Memory B cell (primary cell): ENCODE data around the gene SFXN5.
"Not testable (repeated sequence)": the region's sequence is repeated elsewhere in the genome, so short reads cannot be mapped to it uniquely, and the experiment has no call there.

Experiments used
- ATAC-seq: fragments of 150-1000 bp; cut with Tn5 transposase; 2 replicates; pipeline ENCODE4 v1.10.0; 2021; ENCODE audit warnings: low read depth, mild to moderate bottlenecking, moderate library complexity
- DNase-seq, 2 donors: peaks; one replicate each; pipeline ENCODE4 v3.0.0; 2022; ENCODE audit warnings: low spot score in 2 of 2
- H3K27ac Mint-ChIP-seq: one replicate; pipeline ENCODE4 v1.8.0; 2022; ENCODE audit warnings: mild to moderate bottlenecking, moderate library complexity, mixed read lengths
- H3K27me3 Mint-ChIP-seq: one replicate; pipeline ENCODE4 v1.8.0; 2022; ENCODE audit warnings: mixed read lengths
- H3K36me3 Mint-ChIP-seq: one replicate; pipeline ENCODE4 v1.8.0; 2022; ENCODE audit warnings: mild to moderate bottlenecking, mixed read lengths
- H3K4me1 Mint-ChIP-seq: one replicate; pipeline ENCODE4 v1.8.0; 2022; ENCODE audit warnings: mixed read lengths
- H3K4me3 Mint-ChIP-seq: one replicate; pipeline ENCODE4 v1.8.0; 2022; ENCODE audit warnings: mild to moderate bottlenecking, moderate library complexity, mixed read lengths
- H3K9me3 Mint-ChIP-seq: one replicate; pipeline ENCODE4 v1.8.0; 2022; ENCODE audit warnings: mixed read lengths

SFXN5 gene

DNA sequence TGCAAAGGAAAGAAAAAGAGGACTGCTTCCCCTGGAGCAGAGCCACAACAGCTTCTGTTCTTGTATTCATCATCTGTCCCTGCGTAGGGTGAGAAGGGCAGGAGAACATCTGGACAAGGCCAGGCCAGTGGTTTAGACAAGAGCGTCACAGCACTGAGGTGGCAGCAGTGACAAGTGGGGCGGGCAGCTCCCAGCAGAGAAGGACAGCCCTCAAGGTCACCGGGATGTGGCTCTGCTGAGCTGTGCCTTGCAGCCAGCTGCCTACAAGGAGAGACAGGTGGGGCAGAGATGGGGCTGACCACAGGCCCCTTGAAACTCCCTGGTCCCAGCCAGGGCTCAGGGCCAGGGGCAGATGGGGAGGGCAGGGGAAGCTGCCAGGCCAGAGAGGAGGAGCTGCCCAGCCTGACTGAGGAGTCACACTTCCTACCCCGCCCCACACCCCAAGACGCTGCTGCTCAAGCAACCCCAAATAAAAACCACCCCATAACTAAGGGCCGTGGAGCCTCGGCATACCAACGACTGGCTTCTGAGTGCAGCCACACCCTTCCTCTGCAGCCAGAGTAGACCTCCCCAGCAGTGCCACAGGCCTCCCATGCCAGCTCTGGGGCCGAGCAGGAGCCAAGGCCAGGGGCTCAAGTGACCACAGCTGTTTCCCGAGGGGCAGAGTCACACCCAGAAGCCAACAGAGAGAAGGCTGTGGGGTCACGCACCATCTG is 35.9 kb upstream of the SFXN5 start:
- Mint-ChIP-seq H3K4me3 (no peak overlapping the region), H3K27ac (no peak overlapping the region), H3K9me3 (no peaks in the 10 kb centered on the region), H3K36me3 (no peaks in the 10 kb centered on the region), H3K27me3 (no peaks in the 10 kb centered on the region), H3K4me1 (peaks cover 9% of the 10 kb centered on the region)
- no peak for ATAC-seq
- no peak for DNase-seq

DNA sequence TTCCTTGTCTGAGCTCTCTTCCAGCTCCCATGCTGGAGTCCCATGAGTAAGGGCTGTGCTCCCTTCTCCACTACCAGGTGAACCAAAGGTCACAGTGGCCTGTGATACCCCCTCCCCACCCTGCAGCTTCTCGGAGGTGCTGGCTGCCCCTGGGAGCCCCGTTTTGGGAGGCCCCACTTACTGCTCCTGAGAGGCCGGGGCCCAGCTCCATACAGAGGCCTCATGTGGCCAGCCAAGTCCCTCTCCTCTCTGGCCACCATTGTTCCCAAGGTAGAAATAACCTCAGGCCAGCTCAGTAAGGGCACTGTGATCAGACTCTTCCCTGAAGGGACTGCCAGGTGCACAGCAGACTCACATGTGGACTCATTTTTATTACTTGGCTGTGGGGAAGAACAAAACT is 35.3 kb upstream of the SFXN5 start:
- no peaks in the 10 kb centered on the region for H3K9me3 Mint-ChIP-seq
- H3K4me1 Mint-ChIP-seq: peaks cover 6% of the 10 kb centered on the region
- ATAC-seq (no peak), DNase-seq (no peak)
- H3K36me3 Mint-ChIP-seq: no peaks in the 10 kb centered on the region
- no peak overlapping the region for H3K4me3 Mint-ChIP-seq
- no peaks in the 10 kb centered on the region for H3K27me3 Mint-ChIP-seq
- no peak overlapping the region for H3K27ac Mint-ChIP-seq

DNA sequence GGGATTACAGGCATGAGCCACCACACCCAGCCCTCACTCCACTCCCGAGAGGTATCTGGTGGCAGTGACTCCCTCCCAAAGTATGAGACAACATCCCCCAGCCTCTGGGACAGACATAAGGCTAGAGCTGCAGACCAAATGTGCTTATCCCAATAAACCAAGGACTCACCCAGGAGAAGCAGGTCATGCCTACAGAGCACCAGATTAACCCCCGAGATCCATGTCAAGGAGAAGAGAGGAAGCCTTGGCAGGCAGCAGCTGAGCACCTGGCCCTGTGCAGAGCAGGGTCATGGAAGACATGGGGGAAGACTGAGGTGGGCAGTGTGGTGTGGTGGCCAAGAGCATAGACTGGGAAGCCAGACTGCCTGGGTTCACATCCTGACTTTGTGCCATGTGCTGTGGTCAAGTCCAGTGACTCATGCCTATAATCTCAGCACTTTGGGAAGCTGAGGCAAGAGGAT is 34.0 kb upstream of the SFXN5 start:
- no peak for ATAC-seq
- H3K4me1 Mint-ChIP-seq: peaks cover 2% of the 10 kb centered on the region
- no peak for DNase-seq
- H3K27ac Mint-ChIP-seq: no peak overlapping the region
- no peaks in the 10 kb centered on the region for H3K9me3 Mint-ChIP-seq
- no peaks in the 10 kb centered on the region for H3K27me3 Mint-ChIP-seq
- no peaks in the 10 kb centered on the region for H3K36me3 Mint-ChIP-seq
- H3K4me3 Mint-ChIP-seq: no peak overlapping the region

DNA sequence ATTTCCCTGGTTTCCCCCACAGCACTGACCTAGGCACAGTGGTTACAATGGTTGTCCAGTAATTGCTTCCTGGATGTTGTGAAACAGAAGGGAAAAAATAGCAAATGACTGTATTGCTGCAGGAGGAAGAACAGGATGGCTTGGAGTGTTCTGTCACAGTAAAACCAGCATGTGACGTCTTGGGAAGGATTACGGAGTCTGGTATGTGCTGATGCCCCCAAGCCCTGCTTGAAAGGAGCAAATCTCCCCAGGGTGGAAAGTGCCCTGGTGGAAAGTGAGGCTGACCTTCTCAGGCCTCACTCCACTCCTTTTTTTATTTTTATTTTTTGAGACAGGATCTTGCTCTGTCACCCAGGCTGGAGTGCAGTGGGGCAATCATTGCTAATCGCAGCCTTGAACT is 33.4 kb upstream of the SFXN5 start:
- ATAC-seq (no peak), DNase-seq (no peak)
- no peaks in the 10 kb centered on the region for H3K36me3 Mint-ChIP-seq
- H3K4me3 Mint-ChIP-seq: no peak overlapping the region
- H3K27ac Mint-ChIP-seq: no peak overlapping the region
- peaks cover 2% of the 10 kb centered on the region for H3K4me1 Mint-ChIP-seq
- no peaks in the 10 kb centered on the region for H3K27me3 Mint-ChIP-seq
- no peaks in the 10 kb centered on the region for H3K9me3 Mint-ChIP-seq

DNA sequence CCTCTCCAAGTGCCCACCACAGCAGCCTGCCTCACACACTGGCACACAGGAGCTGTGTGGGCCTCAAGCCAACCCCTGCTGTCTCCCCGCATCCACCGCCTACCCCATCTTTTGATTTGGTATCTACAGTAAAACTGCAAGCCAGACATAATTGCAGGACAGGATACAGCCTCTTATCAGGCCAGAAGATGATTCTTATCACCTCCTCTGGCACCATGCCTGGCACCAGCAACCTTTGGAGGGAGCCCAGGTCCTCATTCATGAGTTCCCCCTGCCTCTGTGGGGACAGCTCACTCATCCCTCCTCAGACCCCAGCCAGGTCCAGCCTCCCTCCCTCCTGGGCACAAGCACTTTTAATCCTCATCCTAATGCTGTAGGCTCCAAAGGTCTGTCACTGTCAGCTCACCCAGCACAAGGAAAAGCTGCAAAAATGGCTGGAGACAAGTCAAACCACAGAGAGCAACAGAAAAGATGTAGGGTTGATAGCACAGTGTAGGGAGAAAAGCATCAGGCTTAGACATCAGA is 31.6 kb upstream of the SFXN5 start:
- no peaks in the 10 kb centered on the region for H3K4me1 Mint-ChIP-seq
- H3K4me3 Mint-ChIP-seq: no peak overlapping the region
- H3K36me3 Mint-ChIP-seq: no peaks in the 10 kb centered on the region
- DNase-seq: no peak
- no peak overlapping the region for H3K27ac Mint-ChIP-seq
- no peak for ATAC-seq
- peaks cover 2% of the 10 kb centered on the region for H3K27me3 Mint-ChIP-seq
- no peaks in the 10 kb centered on the region for H3K9me3 Mint-ChIP-seq

DNA sequence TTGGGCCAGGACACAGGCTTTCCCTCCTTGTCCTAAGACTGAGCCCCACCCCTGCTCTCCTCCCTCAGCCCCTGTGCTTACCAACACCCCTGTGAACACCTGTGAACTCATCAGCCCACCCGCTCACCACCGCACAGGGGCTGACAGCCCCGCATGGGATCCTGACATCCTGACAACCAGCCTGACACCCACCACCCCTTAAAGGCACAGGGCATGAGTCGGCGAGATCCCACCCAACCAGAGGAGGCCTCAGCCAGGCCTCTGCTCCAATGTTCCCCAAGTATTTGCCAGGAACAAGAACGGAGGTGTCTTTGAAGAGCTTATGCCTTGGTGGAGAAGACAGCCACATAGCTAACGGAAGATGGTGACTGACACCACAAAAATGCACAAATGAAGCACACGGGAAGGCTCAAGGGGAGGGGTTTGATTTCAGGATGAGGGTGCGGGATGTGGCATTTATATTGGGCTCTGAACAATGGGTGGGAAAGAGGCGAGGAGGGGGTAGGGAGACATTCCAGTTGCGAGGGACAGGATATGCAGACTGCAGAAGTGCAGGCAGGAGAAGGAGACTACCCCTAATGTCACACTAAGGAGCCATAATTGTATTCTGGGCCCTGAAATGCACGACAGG is 30.2 kb upstream of the SFXN5 start:
- Mint-ChIP-seq H3K4me3 (no peak overlapping the region), H3K27ac (no peak overlapping the region), H3K27me3 (peaks cover 4% of the 10 kb centered on the region), H3K9me3 (no peaks in the 10 kb centered on the region), H3K4me1 (no peaks in the 10 kb centered on the region), H3K36me3 (no peaks in the 10 kb centered on the region)
- no peak for ATAC-seq
- no peak for DNase-seq

DNA sequence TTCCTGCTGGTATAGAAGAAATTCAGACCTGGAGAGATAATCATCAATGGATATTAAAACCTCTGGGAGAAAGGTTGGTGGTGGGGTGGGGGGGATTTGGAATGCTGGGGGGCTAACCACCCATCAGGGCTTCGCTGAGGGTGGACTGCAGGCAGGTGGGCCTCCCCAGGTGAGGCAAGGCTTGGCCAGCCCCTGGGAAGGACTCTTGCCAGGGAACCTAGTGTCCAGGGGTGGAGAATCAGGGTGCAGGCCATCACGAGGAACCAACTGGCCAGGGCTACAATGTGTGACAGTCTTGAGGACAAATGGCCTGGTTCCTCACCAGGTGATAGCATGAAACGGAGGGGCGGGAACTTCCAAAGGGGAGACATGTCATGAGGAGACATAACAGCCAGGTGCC is 29.4 kb upstream of the SFXN5 start:
- peaks cover 4% of the 10 kb centered on the region for H3K27me3 Mint-ChIP-seq
- ATAC-seq (no peak), DNase-seq (no peak)
- H3K9me3 Mint-ChIP-seq: no peaks in the 10 kb centered on the region
- H3K36me3 Mint-ChIP-seq: no peaks in the 10 kb centered on the region
- no peak overlapping the region for H3K27ac Mint-ChIP-seq
- no peak overlapping the region for H3K4me3 Mint-ChIP-seq
- H3K4me1 Mint-ChIP-seq: no peaks in the 10 kb centered on the region

DNA sequence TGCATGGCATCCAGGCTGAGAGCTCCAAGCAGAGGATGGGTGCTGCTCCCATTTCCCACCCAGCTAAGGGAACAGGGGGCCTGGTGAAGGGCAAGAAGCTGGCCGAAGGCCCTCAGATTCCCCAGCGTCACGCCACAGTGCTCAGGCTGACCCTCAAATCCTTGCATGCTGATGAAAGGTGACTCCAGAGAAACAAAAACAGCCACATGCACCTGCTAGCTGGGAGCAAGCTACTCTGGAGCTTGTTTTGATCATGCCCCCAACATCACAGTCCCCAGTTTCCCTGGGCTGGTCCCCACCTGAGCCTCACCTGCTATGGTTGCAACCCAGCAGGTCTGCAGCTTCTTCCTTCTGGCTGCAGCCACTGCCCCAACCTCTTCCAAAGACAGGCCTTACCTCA is 28.0 kb upstream of the SFXN5 start:
- no peaks in the 10 kb centered on the region for H3K4me1 Mint-ChIP-seq
- peaks cover 4% of the 10 kb centered on the region for H3K27me3 Mint-ChIP-seq
- H3K9me3 Mint-ChIP-seq: no peaks in the 10 kb centered on the region
- no peak for ATAC-seq
- H3K36me3 Mint-ChIP-seq: no peaks in the 10 kb centered on the region
- no peak for DNase-seq
- H3K4me3 Mint-ChIP-seq: no peak overlapping the region
- no peak overlapping the region for H3K27ac Mint-ChIP-seq

DNA sequence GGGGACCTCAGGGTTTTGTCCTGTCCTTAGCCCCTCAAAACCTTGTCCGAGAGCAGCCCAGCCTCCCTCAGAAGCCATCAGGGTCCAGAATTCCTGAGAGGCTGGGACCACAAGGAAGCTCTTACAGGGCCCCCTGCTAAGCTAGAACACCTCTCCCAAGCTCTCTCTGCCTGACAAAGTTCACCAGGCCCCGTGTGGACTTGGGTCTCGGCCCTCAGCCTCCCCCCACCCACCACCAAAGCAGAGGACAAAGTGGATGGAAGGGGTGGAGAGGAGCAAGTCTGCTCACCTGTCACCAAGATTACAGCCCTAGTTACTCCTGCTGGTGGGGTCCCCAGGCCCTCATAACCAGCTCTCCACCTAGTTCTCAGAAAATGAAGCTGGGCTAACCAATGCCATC is 24.4 kb upstream of the SFXN5 start:
- Mint-ChIP-seq H3K9me3 (no peaks in the 10 kb centered on the region), H3K27me3 (peaks cover 4% of the 10 kb centered on the region), H3K4me3 (no peak overlapping the region), H3K4me1 (no peaks in the 10 kb centered on the region), H3K36me3 (no peaks in the 10 kb centered on the region), H3K27ac (no peak overlapping the region)
- DNase-seq (no peak), ATAC-seq (no peak)

DNA sequence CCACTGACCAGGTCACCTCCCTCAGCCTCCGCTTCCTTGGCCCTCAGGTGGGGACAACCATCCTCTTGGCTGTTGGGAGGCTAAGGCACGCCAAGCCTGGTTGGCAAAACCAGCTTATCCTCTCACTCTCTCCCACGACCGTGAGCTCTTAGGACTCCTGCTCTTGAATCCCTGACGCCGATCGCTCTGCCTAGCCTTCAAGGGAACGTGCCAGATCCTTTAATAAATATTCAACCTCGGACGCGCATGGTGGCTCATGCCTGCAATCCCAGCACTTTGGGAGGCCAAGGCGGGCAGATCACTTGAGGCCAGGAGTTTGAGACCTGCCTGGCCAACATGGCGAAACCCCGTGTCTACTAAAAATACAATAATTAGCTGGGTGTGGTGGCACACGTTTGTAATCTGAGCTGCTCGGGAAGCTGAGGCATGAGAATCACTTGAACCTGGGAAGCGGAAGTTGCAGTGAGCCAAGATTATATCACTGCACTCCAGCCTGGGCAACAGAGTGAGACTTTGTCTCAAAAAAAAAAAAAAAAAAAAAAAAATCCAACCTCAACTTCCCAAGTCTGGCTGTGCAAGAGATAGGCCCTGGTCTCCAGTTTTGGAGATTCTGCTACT is 22.2 kb upstream of the SFXN5 start:
- not testable (repeated sequence) for H3K27ac Mint-ChIP-seq, H3K36me3 Mint-ChIP-seq, DNase-seq, H3K4me1 Mint-ChIP-seq, H3K27me3 Mint-ChIP-seq, H3K9me3 Mint-ChIP-seq, H3K4me3 Mint-ChIP-seq, ATAC-seq

DNA sequence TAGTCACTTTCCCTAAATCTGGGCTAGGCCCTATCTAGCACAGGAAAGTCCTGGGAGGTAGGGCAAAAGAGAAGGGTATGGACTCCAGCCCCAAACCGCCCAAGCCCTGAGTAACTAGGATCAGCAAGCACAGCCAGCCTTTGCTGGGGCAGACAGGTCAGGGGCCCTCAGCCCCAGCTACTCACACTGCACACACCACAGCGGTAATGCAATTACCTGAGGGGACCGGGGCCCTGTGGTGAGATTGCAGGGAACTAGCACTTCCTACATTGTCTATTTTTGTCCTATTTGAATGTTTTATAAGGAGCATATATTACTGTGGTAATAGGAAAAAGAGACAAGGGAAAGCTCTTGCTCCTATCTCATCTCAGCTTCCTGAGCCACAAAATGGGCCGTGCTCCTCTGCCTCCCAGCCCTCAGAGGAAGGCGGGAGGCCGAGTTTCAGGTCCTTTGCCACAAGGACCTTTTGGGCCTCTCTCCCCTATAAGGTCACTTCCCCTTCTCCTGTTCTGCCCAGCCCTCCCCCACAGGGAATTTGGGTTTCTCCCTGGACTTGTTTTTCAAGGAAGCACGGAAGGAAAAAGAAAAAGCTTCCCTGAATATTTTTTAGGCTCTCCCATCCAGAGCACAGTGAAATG is 20.8 kb upstream of the SFXN5 start:
- Mint-ChIP-seq H3K36me3 (no peaks in the 10 kb centered on the region), H3K4me3 (no peak overlapping the region), H3K27me3 (peaks cover 3% of the 10 kb centered on the region), H3K4me1 (no peaks in the 10 kb centered on the region), H3K27ac (no peak overlapping the region), H3K9me3 (no peaks in the 10 kb centered on the region)
- DNase-seq (no peak), ATAC-seq (no peak)

DNA sequence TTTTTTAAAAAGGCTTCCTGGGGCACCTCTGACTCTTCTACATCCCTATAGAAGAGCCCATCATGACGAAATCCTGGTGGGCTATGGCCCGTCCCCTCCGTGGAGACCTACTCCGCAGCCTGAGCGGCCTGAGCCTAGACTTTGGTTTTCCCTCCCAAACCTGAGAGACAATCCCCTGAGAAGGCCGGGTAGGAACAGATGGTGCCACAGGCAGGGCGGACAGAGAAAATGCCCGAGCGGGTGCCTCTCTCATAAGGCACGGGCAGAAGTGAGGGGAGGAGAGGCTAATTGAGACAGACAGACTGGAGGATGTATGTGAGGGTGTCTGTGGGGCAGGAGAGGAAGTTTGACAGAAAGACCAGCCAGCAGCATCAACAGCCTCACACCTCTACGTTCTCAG is 20.2 kb upstream of the SFXN5 start:
- ATAC-seq: no peak
- Mint-ChIP-seq H3K27ac (no peak overlapping the region), H3K4me1 (no peaks in the 10 kb centered on the region), H3K36me3 (no peaks in the 10 kb centered on the region), H3K9me3 (no peaks in the 10 kb centered on the region), H3K27me3 (peaks cover 2% of the 10 kb centered on the region), H3K4me3 (no peak overlapping the region)
- no peak for DNase-seq

DNA sequence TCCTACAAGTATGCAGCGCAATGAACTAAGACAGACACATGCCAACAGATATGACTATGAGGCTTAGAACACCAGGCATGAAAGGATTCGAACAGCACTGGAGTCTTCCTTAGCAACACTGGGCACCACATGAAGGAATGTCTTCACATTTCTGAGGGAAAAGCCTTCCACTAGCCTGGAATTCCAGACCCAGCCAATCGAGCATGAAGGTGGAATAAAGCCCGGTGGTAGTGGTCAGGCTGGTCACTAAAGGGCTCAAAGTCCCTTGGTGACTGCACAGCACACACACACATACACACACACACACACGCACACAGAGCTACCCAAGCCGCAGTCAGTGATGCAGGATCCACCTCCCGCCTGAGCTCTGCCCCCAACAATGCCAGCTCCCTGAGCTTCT is 19.7 kb upstream of the SFXN5 start:
- ATAC-seq (no peak), DNase-seq (no peak)
- Mint-ChIP-seq H3K9me3 (no peaks in the 10 kb centered on the region), H3K4me1 (no peaks in the 10 kb centered on the region), H3K36me3 (no peaks in the 10 kb centered on the region), H3K4me3 (no peak overlapping the region), H3K27ac (no peak overlapping the region), H3K27me3 (peaks cover 2% of the 10 kb centered on the region)

DNA sequence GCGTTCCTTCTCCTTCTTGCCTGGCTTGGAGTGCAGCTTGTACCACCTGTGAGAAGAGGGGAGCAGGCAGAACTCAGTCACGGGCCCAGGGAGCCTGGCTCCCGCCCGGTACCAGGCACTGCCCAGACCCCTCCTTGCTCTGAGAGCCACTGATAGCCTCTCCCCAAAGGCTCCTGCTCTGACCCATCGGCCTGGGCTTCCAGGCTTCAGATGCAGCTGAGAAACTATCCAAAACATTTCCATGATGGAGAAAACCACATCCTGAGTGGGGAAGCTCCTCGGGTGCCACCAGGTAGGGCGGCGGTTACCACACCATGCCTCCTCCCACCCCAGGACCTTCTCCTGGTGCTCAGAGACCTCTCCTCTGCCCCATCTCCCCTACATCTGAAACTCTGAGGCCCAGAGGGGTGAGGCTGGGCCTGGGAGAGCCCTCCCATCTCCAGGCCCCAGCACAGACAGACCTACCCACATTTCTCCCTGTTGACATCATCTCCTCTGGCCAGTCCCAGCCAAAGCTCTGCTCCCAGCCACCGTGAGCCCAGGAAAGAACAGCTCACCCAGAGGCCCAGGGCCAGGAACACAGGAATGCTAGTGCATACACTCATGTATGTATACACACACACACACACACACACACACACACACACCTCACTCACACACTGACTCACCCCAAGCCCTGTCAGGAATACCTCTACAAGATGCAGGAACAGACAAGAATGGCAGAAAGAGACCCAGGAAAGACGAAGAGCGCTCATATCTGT is 17.9 kb upstream of the SFXN5 start:
- ATAC-seq (no peak), DNase-seq (no peak)
- H3K36me3 Mint-ChIP-seq: no peaks in the 10 kb centered on the region
- H3K4me3 Mint-ChIP-seq: no peak overlapping the region
- no peak overlapping the region for H3K27ac Mint-ChIP-seq
- no peaks in the 10 kb centered on the region for H3K9me3 Mint-ChIP-seq
- H3K4me1 Mint-ChIP-seq: peaks cover 2% of the 10 kb centered on the region
- peaks cover 2% of the 10 kb centered on the region for H3K27me3 Mint-ChIP-seq
